Anterior cingulate cortex (tissue), 58 donors: ENCODE data around the gene NEK11.
A peak's percentile ranks its signal among the peaks of the same experiment; 100 is the strongest.

Source experiments
- DNase-seq, 58 donors: peaks; one replicate each; lab custom pipeline; 2025; lab: John Stamatoyannopoulos, UW

Gene NEK11

GRCh38 chr3:131350506-131350905 lies 323.8 kb downstream of the NEK11 start:
- no peak for DNase-seq

DNA sequence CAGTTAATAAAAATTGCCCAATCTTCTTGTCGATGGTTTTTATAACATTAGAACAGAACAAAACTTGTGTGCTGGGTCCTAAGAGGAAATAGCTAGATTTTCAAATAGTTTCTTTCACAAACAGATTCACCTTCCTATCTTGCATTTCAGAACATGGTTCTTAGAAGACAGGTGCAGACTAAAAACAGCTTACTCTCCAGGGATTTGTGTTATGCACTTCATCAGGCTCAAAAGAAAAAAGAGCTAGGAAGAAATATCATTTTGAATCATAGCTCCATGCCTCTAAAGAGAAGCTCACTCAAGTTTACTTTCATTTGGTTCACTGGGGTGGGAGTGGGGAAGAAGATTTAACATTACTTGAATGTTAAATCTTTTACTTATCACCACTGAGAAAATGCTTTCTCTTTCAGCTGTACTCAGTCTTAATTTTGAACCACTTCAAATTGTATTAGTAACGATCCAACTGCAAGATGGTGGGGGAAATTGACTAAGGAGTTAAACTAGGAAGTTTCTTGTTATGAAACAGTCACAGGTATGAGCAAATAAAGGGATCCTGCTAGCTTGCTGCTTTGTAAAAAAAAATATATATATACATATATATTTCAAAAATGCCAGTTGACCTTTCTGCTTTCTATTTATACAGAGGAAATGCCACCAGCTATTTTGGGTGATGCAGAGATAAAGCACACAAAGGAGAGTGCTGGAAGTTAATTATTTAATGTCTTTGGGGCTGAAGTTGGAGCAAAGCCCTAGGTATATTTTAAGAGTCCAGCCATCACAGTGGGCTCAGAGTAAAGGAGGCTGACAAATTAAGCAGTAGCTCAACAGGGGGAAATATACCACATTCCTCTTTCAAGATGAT lies 326.6 kb downstream of the NEK11 start:
- no peak for DNase-seq

GRCh38 chr3:131353986-131354385 lies 327.3 kb downstream of the NEK11 start:
- no peak for DNase-seq

DNA sequence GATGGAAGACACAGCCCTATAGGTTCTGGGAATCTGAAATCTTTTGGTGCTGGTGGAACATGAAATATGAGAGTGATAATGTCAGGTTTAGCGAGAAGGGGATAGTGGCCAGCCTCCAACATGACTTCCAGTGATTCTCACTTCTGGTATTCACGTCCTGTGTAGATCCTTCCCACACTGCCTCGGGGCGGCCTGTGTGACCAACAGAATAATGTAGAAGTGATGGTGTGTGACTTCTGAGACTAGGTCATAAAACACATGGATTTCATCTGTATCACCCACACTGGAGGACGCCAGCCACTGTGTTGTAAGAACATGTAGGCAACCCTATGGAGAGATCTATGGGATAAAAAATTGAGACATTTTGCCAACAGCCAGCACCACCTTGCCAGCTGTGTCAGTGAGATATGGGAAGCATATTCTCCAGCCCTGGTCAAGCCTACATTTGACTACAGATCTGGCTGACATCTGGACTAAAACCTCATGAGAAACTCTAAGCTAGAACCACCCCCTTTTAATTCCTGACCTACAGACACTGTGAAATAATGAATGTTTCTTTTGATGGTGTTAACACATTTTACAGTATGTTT lies 329.4 kb downstream of the NEK11 start:
- no peak for DNase-seq

- DNase-seq, result no peak
Measured at GRCh38 chr3:131357275-131357674, 330.6 kb downstream of the NEK11 start.

DNA sequence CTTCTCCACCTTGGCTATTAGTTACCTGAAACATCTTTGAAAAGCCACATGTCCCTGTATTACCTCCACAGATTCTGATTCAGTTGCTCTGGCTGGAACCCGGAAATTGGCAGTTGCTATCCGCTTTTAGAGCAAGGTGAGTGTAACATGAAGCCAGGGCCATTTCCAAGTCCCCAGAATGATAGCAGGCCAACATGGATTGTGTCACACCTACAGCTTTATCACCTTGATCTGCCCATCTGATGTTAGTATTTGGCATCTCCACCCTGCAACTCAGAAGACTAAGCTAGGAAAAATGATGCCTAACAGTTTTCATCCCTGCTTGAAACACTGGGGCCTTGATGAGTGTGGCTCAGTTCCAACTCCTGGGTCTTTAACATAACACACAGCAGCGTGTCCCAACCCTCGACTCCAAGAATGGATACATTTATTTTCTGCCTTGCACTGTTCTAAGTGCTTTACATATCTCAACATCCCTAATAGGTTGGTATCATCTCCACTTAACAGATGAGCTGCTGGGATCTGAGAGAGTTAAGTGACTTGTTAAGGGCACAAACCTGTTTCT lies 333.6 kb downstream of the NEK11 start:
- DNase-seq, result peak in 2 of 58 donors; percentile 11 to 16

DNA sequence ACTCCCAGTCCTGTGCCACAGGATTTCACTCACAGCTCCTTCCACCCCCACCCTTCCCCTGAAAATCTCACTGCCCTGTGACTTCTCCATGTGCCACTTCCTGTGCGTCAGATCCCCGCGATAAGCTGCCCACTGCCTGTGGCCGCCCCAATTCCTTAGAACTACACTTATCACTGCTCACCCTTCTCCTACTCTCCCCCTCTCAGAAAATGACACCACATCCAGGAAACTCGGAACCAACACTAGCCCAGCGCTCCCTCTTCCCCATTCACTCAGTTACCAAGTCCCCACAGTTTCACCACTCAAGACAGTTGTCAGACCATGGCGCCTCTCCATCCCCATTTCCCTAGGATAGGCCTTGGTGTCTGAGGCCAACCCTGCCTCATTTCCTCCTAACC lies 334.4 kb downstream of the NEK11 start:
- peak in 3 of 58 donors; percentile 3 to 16 (median 3) for DNase-seq

GRCh38 chr3:131361464-131362421 lies 335.1 kb downstream of the NEK11 start:
- DNase-seq, result peak in 22 of 58 donors; percentile 10 to 58 (median 28)

DNA sequence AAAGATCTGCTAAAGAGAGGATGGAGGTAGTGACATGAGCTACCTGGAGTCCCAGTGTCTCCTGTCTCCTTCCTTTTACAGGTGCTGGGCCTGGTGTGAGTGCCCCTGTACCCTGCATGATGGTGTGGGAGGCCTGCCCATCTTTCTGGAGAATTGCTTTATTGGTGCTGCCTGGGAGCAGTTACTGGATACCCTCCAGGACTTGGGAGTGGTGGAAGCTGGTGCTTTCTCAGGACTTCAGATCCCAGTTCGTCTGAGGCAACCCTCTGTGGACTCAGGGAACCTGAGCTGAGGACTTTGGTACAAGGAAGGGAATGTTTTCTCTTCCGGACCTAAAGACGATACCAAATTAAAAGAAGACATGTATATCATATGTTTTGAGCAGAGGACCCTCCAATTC lies 336.6 kb downstream of the NEK11 start:
- DNase-seq, result no peak

- no peak for DNase-seq
Measured at GRCh38 chr3:131370935-131371687, 344.4 kb downstream of the NEK11 start.

DNA sequence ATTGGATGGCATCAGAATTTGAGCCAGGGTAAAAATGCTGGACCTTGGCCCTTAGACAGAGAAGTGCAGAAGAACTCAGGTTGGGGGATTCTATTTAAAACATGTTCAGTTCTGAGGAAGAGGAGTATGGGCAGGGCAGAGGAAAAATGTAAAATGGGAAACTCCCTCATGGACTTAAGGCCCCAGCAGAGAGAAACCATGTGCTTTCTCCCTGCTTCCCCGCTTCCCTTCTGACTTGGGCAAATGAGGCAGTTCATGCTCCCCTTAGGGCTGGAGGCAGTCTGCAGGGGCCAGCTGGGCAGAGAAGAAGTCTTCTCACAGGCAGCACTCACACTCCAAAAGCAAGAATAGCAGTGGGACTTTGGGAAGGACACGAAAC lies 345.0 kb downstream of the NEK11 start:
- no peak for DNase-seq

GRCh38 chr3:131374741-131375140 lies 348.1 kb downstream of the NEK11 start:
- DNase-seq, result no peak

GRCh38 chr3:131380821-131381444 lies 354.3 kb downstream of the NEK11 start:
- DNase-seq, result peak in 1 of 58 donors; percentile 43

GRCh38 chr3:131381445-131382291 lies 355.0 kb downstream of the NEK11 start, which contains the start of gene NUDT16:
Gene NUDT16, plus strand, starts transcription at chr3:131381774. Its CDS starts 31 bp downstream, at chr3:131381805.
- peak; percentile 73 to 99 (median 97) for DNase-seq

GRCh38 chr3:131386429-131387165 lies 359.9 kb downstream of the NEK11 start:
- DNase-seq, result peak in 26 of 58 donors; percentile 5 to 62 (median 24)

- no peak for DNase-seq
Measured at GRCh38 chr3:131387796-131388489, 361.3 kb downstream of the NEK11 start.

GRCh38 chr3:131388490-131388799 lies 361.8 kb downstream of the NEK11 start:
- DNase-seq, result no peak
